Lung (tissue), 12 donors: ENCODE measurements around the gene LIG4. TPM values are rescaled to one million over a fixed set of nuclear protein-coding genes. Genes with fewer than 3 reads are reported as not detected.

ENCODE experiments used
- ATAC-seq: fragments of 200-7000 bp; cut with Tn5 transposase; one replicate; pipeline ENCODE4 v1.9.1; 2020; ENCODE audit warnings: moderate number of reproducible peaks; ENCODE audit not compliant: insufficient read depth, low FRiP score
- DNase-seq, 3 donors: peaks; one replicate each; pipeline ENCODE4 v3.0.0-alpha.2; 2013 to 2017
- H3K27ac ChIP-seq, 2 donors: one replicate each; pipeline ENCODE4 v1.5.1; 2013; ENCODE audit warnings: mild to moderate bottlenecking in 2 of 2, moderate library complexity in 2 of 2, control low read depth in 1 of 2, inconsistent platforms in 1 of 2, low read depth in 1 of 2, low read length in 1 of 2
- H3K27me3 ChIP-seq, 3 donors: one replicate each; pipeline ENCODE4 v1.5.1; 2013; ENCODE audit warnings: low read length in 2 of 3; ENCODE audit not compliant: control insufficient read depth in 3 of 3, insufficient read depth in 3 of 3
- H3K36me3 ChIP-seq, 4 donors: one replicate each; pipeline ENCODE4 v1.5.1; 2013; ENCODE audit warnings: low read length in 4 of 4, mild to moderate bottlenecking in 1 of 4, moderate library complexity in 1 of 4; ENCODE audit not compliant: control insufficient read depth in 4 of 4, insufficient read depth in 4 of 4
- H3K4me1 ChIP-seq, 5 donors: one replicate each; pipeline ENCODE4 v1.5.1; 2013; ENCODE audit warnings: low read length in 5 of 5, mild to moderate bottlenecking in 2 of 5, moderate library complexity in 1 of 5; ENCODE audit not compliant: control insufficient read depth in 5 of 5, insufficient read depth in 5 of 5
- H3K4me3 ChIP-seq: one replicate; pipeline ENCODE4 v1.5.1; 2013; ENCODE audit warnings: mild to moderate bottlenecking, control low read depth, moderate library complexity
- H3K9ac ChIP-seq, 2 donors: one replicate each; pipeline ENCODE4 v1.5.1; 2013; ENCODE audit warnings: low read length in 2 of 2, control low read depth in 1 of 2; ENCODE audit not compliant: insufficient read depth in 1 of 2
- H3K9me3 ChIP-seq, 4 donors: one replicate each; pipeline ENCODE4 v1.5.1; 2013; ENCODE audit warnings: low read length in 3 of 4, mild to moderate bottlenecking in 1 of 4, moderate library complexity in 1 of 4; ENCODE audit not compliant: control insufficient read depth in 4 of 4, insufficient read depth in 3 of 4
- WGBS, 2 donors: extraction: QIAGEN DNeasy Blood & Tissue Kit; methylation state at CpG; one replicate each; pipeline ENCODE4 v1.1.7; 2013; 5-methylcytosine and 5-hydroxymethylcytosine counted together
- polyA plus RNA-seq, 2 donors: library from polyadenylated mRNA; stranded (reverse); fragments of 200-250 nt; gene quantifications; one replicate each; pipeline ENCODE4 v1.2.1, GENCODE V29; 2013
- total RNA-seq, 2 donors: library from RNA; depleted of rRNA in 1 of 2; stranded (reverse); fragments of >200 nt in 1 of 2; gene quantifications; one replicate each; pipeline ENCODE4 v1.2.1, GENCODE V29; 2014 to 2021
- TF ChIP-seq, protein P1 (sequence below): IDR thresholded peaks from 2 replicates; pipeline ENCODE4 v1.5.1; 2012; ENCODE audit warnings: mild to moderate bottlenecking; ENCODE audit errors: control extremely low read depth, extremely low read depth
- donor health status: control.
- donor health status: control.
- donor health status: Bipolar disorder and iron deficiency.
- donor health status: healthy.
- donor health status: DM: yes; HTN: yes; CAD: no.

Gene LIG4
- total and polyA plus RNA-seq, 4 donors: 6.9 to 10.4 (median 8.1) TPM

DNA sequence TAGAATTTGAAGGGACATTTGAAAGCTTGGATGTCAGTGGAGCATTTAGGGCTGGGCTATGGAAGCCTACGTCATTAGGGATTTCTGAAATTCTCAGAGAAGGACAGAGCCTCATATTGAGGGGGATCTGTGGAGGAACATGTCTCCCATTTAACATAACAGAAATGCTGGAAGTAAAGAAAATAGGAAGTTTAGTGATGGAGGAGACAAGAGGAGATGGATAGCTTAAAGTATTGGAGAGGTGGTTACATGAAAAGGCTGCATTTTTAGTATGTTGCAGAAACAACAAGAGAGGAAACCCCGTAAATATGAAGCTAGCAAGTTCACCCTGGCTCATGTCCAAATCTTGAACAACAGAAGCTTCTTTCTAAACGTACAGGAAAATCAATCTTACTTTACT is 24.4 kb downstream of the LIG4 start:
- Histone ChIP-seq H3K27ac (no peak overlapping the region), H3K27me3 (no peaks in the 10 kb centered on the region), H3K4me1 (no peaks in the 10 kb centered on the region), H3K36me3 (no peaks in the 10 kb centered on the region), H3K4me3 (no peak overlapping the region), H3K9ac (no peak overlapping the region), H3K9me3 (peaks cover 0 to 14% (median 0%) of the 10 kb centered on the region in 4 donors)
- DNase-seq (no peak), ATAC-seq (no peak)
- TF ChIP-seq, protein P1, sequence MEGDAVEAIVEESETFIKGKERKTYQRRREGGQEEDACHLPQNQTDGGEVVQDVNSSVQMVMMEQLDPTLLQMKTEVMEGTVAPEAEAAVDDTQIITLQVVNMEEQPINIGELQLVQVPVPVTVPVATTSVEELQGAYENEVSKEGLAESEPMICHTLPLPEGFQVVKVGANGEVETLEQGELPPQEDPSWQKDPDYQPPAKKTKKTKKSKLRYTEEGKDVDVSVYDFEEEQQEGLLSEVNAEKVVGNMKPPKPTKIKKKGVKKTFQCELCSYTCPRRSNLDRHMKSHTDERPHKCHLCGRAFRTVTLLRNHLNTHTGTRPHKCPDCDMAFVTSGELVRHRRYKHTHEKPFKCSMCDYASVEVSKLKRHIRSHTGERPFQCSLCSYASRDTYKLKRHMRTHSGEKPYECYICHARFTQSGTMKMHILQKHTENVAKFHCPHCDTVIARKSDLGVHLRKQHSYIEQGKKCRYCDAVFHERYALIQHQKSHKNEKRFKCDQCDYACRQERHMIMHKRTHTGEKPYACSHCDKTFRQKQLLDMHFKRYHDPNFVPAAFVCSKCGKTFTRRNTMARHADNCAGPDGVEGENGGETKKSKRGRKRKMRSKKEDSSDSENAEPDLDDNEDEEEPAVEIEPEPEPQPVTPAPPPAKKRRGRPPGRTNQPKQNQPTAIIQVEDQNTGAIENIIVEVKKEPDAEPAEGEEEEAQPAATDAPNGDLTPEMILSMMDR: no peak
- 68 to 69% methylated on average over 3 of the region's 3 CpGs for WGBS, 2 donors

DNA sequence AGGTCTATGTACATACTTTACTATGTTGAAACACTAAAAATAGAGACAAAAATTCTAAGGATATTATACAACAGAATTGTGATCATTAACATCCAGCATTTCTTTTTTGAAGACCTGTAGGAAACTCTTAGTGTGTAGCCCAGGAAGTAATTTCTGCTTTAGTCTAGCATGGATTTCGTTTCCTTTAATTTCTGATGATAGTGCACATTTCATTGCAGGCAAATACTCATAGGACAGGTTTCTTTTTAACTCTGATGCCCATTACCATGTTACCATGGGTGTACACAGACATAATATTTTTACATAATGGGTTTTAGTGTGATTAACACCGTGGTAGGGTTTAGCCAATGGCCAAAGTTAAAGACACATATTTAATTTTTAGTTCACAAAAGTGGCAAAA is 27.1 kb downstream of the LIG4 start:
- Histone ChIP-seq H3K9ac (no peak overlapping the region), H3K27ac (no peak overlapping the region), H3K27me3 (no peaks in the 10 kb centered on the region), H3K9me3 (no peaks in the 10 kb centered on the region), H3K4me3 (no peak overlapping the region), H3K36me3 (no peaks in the 10 kb centered on the region), H3K4me1 (no peaks in the 10 kb centered on the region)
- no peak for ATAC-seq
- DNase-seq: no peak
- WGBS, 2 donors: 66 to 72% methylated on average over 2 of the region's 2 CpGs
- TF ChIP-seq, protein P1: no peak

- H3K27ac ChIP-seq: no peak overlapping the region
- no peaks in the 10 kb centered on the region for H3K36me3 ChIP-seq
- WGBS, 2 donors: 61 to 75% methylated on average over 3 of the region's 3 CpGs
- DNase-seq (peak in 1 of 3 donors; percentile 2), ATAC-seq (no peak)
- H3K4me3 ChIP-seq: no peak overlapping the region
- H3K4me1 ChIP-seq: no peaks in the 10 kb centered on the region
- H3K9ac ChIP-seq: no peak overlapping the region
- no peaks in the 10 kb centered on the region for H3K27me3 ChIP-seq
- H3K9me3 ChIP-seq: no peaks in the 10 kb centered on the region
- TF ChIP-seq, protein P1: no peak
Observed at GRCh38 chr13:108185223-108185622, 30.1 kb downstream of the LIG4 start.

DNA sequence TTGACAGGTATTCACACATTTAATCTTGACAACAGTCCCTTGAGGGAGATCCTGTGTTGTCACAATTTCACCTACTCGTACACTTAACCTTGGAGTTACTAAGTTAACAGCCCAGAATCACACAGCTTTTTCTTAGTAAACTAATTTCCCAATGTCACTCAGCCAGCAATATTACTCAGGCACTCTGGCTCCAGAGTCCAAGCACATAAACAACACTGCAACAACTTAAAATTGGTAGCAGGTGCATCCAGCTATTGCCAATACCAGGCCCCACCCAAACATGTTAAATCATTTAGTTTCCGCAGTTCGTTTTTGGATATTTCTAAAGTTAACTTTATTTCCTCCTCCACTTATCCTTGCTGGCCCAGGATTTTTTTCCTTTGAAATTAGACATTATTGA is 32.7 kb downstream of the LIG4 start:
- TF ChIP-seq, protein P1: no peak
- Histone ChIP-seq H3K4me1 (no peaks in the 10 kb centered on the region), H3K9me3 (no peaks in the 10 kb centered on the region), H3K4me3 (no peak overlapping the region), H3K36me3 (no peaks in the 10 kb centered on the region), H3K27ac (no peak overlapping the region), H3K27me3 (no peaks in the 10 kb centered on the region), H3K9ac (no peak overlapping the region)
- ATAC-seq: no peak
- WGBS, 2 donors: 77 to 80% methylated on average over 3 of the region's 3 CpGs
- no peak for DNase-seq
